Ishikawa (cell line): ENCODE data around the gene GSTO2.

Source experiments
- CEBPB ChIP-seq: IDR thresholded peaks from 2 replicates; pipeline ENCODE4 v1.6.1; 2012
- CREB1 ChIP-seq: IDR thresholded peaks from 2 replicates; pipeline ENCODE4 v1.6.1; 2012; ENCODE audit warnings: low read depth
- EGR1 ChIP-seq: IDR thresholded peaks from 2 replicates; pipeline ENCODE4 v1.6.1; 2012
- EP300 ChIP-seq: IDR thresholded peaks from 2 replicates; pipeline ENCODE4 v1.6.1; 2012; ENCODE audit warnings: borderline replicate concordance
- FOXM1 ChIP-seq: IDR thresholded peaks from 2 replicates; pipeline ENCODE4 v1.6.1; 2012; ENCODE audit warnings: low read depth, borderline replicate concordance
- NFIC ChIP-seq: IDR thresholded peaks from 2 replicates; pipeline ENCODE4 v1.6.1; 2012
- RAD21 ChIP-seq: IDR thresholded peaks from 2 replicates; pipeline ENCODE4 v1.6.1; 2012; ENCODE audit warnings: low read depth
- TAF1 ChIP-seq: IDR thresholded peaks from 2 replicates; pipeline ENCODE4 v1.6.1; 2012; ENCODE audit warnings: low read depth, mild to moderate bottlenecking
- TCF12 ChIP-seq: IDR thresholded peaks from 2 replicates; pipeline ENCODE4 v1.6.1; 2012; ENCODE audit warnings: low read depth
- TEAD4 ChIP-seq: IDR thresholded peaks from 2 replicates; pipeline ENCODE4 v1.6.1; 2012
- YY1 ChIP-seq: IDR thresholded peaks from 2 replicates; pipeline ENCODE4 v1.6.1; 2012; ENCODE audit warnings: low read depth
- ZBTB7A ChIP-seq: IDR thresholded peaks from 2 replicates; pipeline ENCODE4 v1.6.1; 2012; ENCODE audit warnings: low read depth
- TF ChIP-seq, protein P1 (sequence below): IDR thresholded peaks from 2 replicates; pipeline ENCODE4 v1.6.1; 2012
- TF ChIP-seq, protein P2 (sequence below): IDR thresholded peaks from 2 replicates; pipeline ENCODE4 v1.6.1; 2012; ENCODE audit warnings: low read depth, mild to moderate bottlenecking
- TF ChIP-seq, protein P3 (sequence below): IDR thresholded peaks from 2 replicates; pipeline ENCODE4 v1.6.1; 2012

GSTO2 gene

DNA sequence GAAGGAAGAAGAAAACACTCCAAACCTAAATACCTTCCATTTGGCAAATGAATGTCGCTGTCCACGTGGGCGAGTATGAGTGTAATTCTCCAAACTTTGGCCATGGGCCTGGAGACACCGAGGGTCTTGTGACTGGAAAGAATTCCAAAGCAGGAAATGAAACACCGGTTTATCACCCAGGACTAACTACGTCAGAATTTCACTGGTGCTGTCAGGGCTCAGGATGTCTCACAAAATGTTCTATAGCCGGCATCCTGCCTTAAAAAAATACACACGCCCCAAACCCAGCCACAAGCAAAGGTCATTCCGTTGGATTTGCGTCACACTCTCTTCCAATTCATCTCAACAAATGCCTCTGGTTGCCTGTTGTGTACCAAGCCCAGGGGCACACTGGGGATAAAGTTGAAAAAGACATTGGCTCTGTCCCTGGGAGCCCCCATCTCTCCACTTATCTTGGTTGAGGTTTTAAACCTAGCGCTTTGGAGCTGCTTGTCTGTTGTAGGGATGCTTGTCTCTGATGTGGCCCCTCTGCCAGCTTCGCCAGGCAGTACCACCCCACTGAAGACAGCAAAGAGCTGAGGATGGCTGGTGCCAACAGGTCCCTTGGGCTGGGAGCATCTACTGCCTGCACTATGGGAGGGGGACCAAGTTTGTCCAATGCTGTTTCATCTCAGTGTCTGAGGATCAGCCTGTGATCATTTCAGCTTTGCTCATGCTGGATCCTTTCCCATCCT, 31.2 kb downstream of the GSTO2 start:
- no peak for TF ChIP-seq TAF1
- TF ChIP-seq, protein P1, sequence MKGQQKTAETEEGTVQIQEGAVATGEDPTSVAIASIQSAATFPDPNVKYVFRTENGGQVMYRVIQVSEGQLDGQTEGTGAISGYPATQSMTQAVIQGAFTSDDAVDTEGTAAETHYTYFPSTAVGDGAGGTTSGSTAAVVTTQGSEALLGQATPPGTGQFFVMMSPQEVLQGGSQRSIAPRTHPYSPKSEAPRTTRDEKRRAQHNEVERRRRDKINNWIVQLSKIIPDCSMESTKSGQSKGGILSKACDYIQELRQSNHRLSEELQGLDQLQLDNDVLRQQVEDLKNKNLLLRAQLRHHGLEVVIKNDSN: no peak
- TF ChIP-seq, protein P2, sequence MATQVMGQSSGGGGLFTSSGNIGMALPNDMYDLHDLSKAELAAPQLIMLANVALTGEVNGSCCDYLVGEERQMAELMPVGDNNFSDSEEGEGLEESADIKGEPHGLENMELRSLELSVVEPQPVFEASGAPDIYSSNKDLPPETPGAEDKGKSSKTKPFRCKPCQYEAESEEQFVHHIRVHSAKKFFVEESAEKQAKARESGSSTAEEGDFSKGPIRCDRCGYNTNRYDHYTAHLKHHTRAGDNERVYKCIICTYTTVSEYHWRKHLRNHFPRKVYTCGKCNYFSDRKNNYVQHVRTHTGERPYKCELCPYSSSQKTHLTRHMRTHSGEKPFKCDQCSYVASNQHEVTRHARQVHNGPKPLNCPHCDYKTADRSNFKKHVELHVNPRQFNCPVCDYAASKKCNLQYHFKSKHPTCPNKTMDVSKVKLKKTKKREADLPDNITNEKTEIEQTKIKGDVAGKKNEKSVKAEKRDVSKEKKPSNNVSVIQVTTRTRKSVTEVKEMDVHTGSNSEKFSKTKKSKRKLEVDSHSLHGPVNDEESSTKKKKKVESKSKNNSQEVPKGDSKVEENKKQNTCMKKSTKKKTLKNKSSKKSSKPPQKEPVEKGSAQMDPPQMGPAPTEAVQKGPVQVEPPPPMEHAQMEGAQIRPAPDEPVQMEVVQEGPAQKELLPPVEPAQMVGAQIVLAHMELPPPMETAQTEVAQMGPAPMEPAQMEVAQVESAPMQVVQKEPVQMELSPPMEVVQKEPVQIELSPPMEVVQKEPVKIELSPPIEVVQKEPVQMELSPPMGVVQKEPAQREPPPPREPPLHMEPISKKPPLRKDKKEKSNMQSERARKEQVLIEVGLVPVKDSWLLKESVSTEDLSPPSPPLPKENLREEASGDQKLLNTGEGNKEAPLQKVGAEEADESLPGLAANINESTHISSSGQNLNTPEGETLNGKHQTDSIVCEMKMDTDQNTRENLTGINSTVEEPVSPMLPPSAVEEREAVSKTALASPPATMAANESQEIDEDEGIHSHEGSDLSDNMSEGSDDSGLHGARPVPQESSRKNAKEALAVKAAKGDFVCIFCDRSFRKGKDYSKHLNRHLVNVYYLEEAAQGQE: 0 out of 2 replicates have a peak, but pooled peaks have one; percentile 15

DNA sequence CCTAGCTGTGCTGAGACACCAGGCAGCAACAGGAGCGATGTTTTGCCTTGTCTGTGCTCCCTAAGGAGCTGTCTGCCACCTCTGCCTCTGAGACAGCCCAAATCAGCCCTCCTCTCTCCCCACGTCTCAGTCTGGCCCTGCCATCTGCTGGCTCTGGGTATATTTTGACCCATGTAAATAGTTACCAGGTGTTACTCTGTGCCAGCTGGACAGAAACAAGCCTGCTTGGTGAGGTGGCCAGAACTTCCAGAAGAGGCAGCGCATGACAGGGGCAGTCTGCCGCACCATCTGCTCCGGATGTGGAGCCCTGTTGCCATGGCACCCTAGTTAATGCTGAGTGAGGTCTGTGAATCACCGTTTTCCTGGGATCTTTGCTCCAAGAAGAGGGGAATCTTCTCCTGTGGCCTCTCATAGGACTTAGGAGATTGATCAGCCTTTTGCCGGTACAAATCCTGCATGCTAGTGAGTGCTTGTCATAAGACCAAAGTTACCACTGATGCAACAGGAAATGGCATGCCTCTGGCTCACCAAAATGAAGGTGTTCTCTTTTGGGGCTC, 31.8 kb downstream of the GSTO2 start:
- TF ChIP-seq FOXM1 (no peak), EP300 (no peak), RAD21 (no peak), TCF12 (no peak), YY1 (no peak), TAF1 (no peak), NFIC (no peak), TEAD4 (no peak), CREB1 (no peak), ZBTB7A (no peak), EGR1 (no peak), CEBPB (no peak)
- TF ChIP-seq, protein P3, sequence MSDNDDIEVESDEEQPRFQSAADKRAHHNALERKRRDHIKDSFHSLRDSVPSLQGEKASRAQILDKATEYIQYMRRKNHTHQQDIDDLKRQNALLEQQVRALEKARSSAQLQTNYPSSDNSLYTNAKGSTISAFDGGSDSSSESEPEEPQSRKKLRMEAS: no peak
- TF ChIP-seq, protein P1: no peak
- TF ChIP-seq, protein P2: no peak

DNA sequence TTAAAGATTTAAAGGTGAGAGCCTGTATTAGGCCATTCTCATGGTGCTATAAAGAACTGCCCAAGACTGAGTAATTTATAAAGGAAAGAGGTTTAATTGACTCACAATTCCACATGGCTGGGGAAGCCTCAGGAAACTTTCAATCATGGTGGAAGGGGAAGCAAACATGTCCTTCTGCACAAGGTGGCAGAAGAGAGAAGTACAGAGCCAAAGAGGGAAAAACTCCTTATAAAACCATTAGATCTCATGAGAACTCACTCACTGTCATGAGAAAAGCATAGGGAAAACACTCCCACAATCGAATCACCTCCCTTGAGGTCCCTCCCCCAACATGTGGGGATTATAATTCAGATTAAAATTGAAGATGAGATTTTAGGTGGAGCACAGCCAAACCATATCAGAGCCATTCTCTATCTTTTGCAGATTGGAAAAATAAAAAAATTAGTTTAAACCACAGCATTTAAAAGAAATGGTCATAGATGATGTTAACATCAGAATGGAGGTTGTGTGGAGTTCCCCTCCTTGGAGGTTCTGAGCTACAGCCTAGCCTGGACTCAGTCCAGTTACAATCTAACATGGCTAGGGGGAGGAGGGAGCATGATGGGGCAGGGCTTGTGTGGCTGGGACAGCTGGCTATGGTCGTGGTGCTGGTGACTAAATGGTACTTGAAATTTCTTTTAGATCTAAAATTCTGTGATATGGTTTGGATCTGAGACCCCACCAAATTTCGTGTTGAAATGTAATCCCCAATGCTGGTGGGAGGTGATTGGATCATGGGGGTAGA, 33.1 kb downstream of the GSTO2 start:
- TF ChIP-seq FOXM1 (no peak), CREB1 (no peak), NFIC (no peak), YY1 (no peak), ZBTB7A (no peak), RAD21 (no peak), TCF12 (no peak)

DNA sequence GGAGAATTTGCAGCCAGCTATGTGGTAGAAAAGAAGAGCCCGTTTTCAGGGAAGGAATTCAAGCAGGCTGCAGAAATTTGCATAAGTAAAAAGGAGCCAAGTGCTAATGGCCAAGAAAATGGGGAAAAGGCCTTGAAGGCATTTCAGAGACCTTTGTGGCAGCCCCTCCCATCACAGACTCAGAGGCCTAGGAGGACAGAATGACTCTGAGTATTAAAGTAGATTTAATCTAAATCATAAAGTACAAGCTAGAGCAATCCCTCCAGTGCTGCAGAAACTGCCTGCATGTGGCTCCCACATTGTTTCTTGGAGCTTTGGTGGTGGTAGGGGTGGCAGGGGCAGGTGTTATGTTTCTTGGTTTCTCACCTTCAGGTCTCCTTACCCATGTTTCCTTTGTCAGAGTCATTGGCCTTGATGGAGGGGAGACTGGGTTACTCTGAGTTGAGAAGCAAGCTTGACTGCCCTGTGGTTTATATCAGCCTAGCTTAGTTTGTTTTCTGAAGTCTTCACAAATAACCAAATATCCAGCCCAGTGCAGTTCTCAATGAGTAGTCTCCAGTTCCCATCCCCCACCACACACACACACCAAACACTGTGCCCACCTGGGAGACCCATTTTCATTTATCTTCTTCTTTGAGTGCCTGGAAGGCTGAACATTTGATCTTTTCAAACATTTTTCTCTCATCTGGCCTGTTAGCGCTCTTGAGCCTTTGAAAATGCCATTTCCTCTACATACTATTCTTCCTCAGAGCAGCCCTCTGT, 34.8 kb downstream of the GSTO2 start:
- TF ChIP-seq NFIC (no peak), CREB1 (no peak), YY1 (no peak), TAF1 (no peak)

DNA sequence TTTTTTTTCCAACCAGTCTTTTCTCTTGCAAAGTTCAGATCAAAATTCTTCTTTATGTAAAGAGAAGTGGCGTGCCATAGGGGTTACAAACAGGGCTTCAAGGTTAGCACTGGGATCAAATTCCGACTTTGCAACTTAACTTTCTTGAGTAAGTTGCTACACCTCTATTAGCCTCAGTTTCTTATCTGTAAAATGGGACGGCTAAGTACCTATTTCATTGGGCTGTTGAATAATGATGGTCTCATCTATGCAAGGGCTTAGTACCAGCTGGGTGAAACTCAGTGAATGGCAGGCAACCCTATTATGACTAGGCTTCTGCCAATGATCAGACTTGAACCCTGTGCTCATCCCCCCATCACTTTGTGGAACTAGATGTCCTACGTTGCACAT, 35.4 kb downstream of the GSTO2 start:
- TF ChIP-seq TEAD4: no peak
- TF ChIP-seq NFIC: no peak
- TF ChIP-seq EP300: no peak
- TF ChIP-seq, protein P2: no peak
- TF ChIP-seq ZBTB7A: no peak
- no peak for TF ChIP-seq CREB1
- no peak for TF ChIP-seq FOXM1
